ENCODE results near the gene ACBD6. TPM values are rescaled to one million over a fixed set of nuclear protein-coding genes. Genes with fewer than 3 reads are reported as not detected.

The ACBD6 gene
- total and polyA plus RNA-seq, 2 of the 4 experiments (the other 2 are of a cell fraction): 52.5 to 59.1 TPM

DNA sequence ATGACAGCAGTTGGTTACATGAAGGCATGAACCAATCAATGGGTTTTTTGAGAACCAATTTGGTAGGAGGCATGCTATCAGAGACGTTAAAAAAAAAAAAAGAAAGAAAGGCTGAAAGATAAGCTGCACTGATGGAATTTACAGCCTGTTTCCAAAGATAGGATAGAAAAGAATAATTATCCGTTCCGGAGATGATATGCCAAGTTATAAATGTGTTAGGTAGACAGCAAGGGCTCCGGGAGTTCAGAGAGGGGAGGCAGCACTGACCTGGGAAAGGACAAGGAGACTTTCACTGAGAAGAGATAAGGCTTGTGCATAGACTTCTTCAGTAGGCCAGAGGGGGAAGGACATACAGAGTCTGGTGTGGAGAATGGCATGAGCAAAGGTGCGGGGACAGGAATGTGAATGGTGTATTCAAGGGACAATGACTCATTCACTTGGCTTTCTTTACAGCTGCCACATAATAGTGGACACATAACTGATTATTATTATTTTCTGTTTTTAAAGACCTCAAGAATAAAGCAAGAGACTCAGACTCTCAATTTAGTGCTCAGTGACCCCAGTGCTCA lies 24.8 kb upstream of the ACBD6 start:
- Histone ChIP-seq H3K9me3 (ENCODE audit: control insufficient read depth, insufficient read depth, low read length) (peaks cover 2% of the 10 kb centered on the region; the same call in 1 of the 2 replicates), H2BK15ac (ENCODE audit: low read depth, low read length) (peak overlapping the region; percentile 47; the same call in 1 of the 3 replicates), H3K4me3 (ENCODE audit: insufficient read depth, low read depth, low read length) (no peak overlapping the region), H2AK5ac (ENCODE audit: low read depth, low read length) (peak overlapping the region; percentile 52; the same call in 1 of the 2 replicates), H3K14ac (replicated peaks; ENCODE audit: low read depth, low read length) (peak overlapping the region; percentile 36; the same call in 1 of the 2 replicates), H4K20me1 (ENCODE audit: insufficient read depth, low read length) (no peaks in the 10 kb centered on the region), H3K4me2 (ENCODE audit: low read depth, low read length) (no peak overlapping the region), H2AFZ (replicated peaks; ENCODE audit: low read length, poor library complexity) (no peak overlapping the region), H2BK20ac (ENCODE audit: low read depth, low read length) (peak overlapping the region; percentile 69), H4K5ac (ENCODE audit: low read depth, low read length) (no peak overlapping the region), H4K8ac (ENCODE audit: low read depth in 2 of 2, low read length in 2 of 2) (peak overlapping the region in 1 of 2 experiments; percentile 34; a peak in 1 of 4 replicates), H3K36me3 (ENCODE audit: control insufficient read depth, insufficient read depth, low read length) (no peaks in the 10 kb centered on the region), H3K4ac (ENCODE audit: low read depth, low read length) (peak overlapping the region; percentile 66; the same call in 1 of the 2 replicates), H3K56ac (ENCODE audit: extremely low read depth, insufficient read depth, low read length) (no peak overlapping the region), H3K23ac (ENCODE audit: low read depth, low read length) (no peak overlapping the region), H3K9ac (ENCODE audit: low read depth, low read length) (no peak overlapping the region), H2AK9ac (replicated peaks; ENCODE audit: low read depth, low read length, poor library complexity) (no peak overlapping the region), H3K18ac (ENCODE audit: low read depth, low read length) (0 out of 2 replicates have a peak overlapping the region, but pooled peaks have one; percentile 34), H3K4me1 (ENCODE audit: control insufficient read depth, insufficient read depth, low read length) (peaks cover 19% of the 10 kb centered on the region), H3K27ac (ENCODE audit: insufficient read depth, low read length) (no peak overlapping the region), H3K9me1 (ENCODE audit: insufficient read depth, low read length) (0 out of 2 replicates have a peak, but pooled peaks cover 15% of the 10 kb centered on the region), H3K27me3 (ENCODE audit: control insufficient read depth, insufficient read depth, low read length) (no peaks in the 10 kb centered on the region), H4K91ac (ENCODE audit: insufficient read depth, low read depth, low read length) (peak overlapping the region; percentile 33; the same call in 1 of the 2 replicates), H2BK120ac (ENCODE audit: low read depth, low read length) (peak overlapping the region; percentile 53), H2BK5ac (ENCODE audit: low read depth, low read length, poor library complexity, severe bottlenecking) (no peak overlapping the region), H3K79me1 (ENCODE audit: low read depth in 1 of 2, low read length in 2 of 2) (no peaks in the 10 kb centered on the region)
- dilution Hi-C loops (cut with HindIII; ENCODE audit: low sequenced_read_pairs, unreplicated experiment) (no loop called here), intact Hi-C loops (cut with micrococcal nuclease) (no loop called here), in situ Hi-C loops (cut with MboI; ENCODE audit: low sequenced_read_pairs) (no loop called here)
- DNase-seq (peak; percentile 47), ATAC-seq (ENCODE audit: low read depth) (peak; percentile 40)
- ChIA-PET CTCF (interaction anchor here (0.6 kb wide), 1 partner anchor 352 kb away, joined by 8 read pairs; no protein-coding TSS in a partner anchor), POLR2A (ENCODE audit: unreplicated experiment) (interaction anchor here (0.6 kb wide), 1 partner anchor 11 kb away, joined by 3 read pairs; no protein-coding TSS in a partner anchor)
- WGBS, 2 experiments (ENCODE audit: extremely low coverage in 2 of 2, insufficient read length in 1 of 2): 75% methylated on average over 4 of the region's 5 CpGs; no CpG with 5 or more reads in 1 of the 2 experiments
- TF ChIP-seq CEBPB (IDR thresholded peaks at IDR 0.05; ENCODE audit: low read depth, low read length): no peak
- TF ChIP-seq FOS (IDR thresholded peaks at IDR 0.05; ENCODE audit: low read depth, low read length): 0 out of 2 replicates have a peak, but pooled peaks have one; percentile 16
- BruUV-seq (replicated peaks): no TSS peak
